NCI-H526 treated with DMSO at 0.1 percent for 48 hours (cell line): ENCODE results near the gene CSTF3.
"Not testable (repeated sequence)": the region's sequence is repeated elsewhere in the genome, so short reads cannot be mapped to it uniquely, and the experiment has no call there.

Experiments used
- DNase-seq: peaks from one replicate; lab custom pipeline; 2025; lab: John Stamatoyannopoulos, UW

The CSTF3 gene

GRCh38 chr11:33160136-33160535, 1.1 kb downstream of the CSTF3 start:
- DNase-seq: peak; percentile 52

DNA sequence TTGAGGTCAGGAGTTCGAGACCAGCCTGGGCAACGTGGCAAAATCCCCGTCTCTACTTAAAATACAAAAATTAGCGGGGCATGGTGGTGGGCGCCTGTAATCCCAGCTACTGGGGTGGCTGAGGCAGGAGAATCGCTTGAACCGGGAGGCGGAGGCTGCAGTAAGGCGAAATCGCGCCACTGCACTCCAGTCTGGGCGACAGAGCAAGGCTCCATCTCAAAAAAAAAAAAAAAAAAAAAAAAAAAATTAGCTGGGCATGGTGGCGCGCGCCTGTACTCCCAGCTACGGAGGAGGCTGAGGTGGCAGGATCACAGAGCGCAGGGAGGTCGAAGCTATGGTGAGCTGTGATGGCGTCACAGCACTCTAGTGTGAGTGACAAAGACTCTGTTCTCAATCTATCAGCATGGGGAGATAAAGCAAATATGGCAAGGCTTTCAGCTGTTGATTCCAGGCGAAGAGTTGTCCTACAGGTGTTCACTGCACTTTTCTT, 1.9 kb downstream of the CSTF3 start:
- not testable (repeated sequence) for DNase-seq

DNA sequence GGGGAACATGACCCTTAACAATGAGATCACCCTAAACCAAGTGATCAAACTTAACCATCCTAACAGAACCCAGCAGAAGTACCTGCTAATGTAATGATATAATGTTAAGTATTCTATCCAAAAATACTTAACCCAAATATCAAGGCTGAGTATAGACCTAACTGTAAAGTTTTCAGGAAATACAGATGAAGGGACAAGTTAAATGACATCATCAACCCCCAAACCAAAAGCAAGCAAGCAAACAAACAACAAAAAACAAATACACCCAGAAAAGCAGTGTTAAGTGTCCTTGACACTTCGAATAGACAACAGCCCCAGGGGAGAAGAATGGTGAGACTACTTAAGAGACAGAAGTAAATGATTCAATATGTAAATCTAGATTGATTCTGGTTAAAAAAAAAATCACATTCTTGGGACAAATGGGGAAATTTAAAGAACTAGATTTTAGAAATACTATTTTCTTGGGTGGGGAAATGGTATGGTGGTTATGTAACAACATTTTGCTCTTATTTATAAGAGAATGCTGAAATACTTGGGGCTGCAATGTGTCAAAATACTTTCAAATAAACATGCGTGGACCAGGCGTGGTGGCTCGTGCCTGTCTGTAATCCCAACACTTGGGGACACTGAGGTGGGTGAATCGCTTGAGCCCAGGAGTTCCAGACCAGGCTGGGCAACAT, 2.5 kb downstream of the CSTF3 start:
- no peak for DNase-seq

DNA sequence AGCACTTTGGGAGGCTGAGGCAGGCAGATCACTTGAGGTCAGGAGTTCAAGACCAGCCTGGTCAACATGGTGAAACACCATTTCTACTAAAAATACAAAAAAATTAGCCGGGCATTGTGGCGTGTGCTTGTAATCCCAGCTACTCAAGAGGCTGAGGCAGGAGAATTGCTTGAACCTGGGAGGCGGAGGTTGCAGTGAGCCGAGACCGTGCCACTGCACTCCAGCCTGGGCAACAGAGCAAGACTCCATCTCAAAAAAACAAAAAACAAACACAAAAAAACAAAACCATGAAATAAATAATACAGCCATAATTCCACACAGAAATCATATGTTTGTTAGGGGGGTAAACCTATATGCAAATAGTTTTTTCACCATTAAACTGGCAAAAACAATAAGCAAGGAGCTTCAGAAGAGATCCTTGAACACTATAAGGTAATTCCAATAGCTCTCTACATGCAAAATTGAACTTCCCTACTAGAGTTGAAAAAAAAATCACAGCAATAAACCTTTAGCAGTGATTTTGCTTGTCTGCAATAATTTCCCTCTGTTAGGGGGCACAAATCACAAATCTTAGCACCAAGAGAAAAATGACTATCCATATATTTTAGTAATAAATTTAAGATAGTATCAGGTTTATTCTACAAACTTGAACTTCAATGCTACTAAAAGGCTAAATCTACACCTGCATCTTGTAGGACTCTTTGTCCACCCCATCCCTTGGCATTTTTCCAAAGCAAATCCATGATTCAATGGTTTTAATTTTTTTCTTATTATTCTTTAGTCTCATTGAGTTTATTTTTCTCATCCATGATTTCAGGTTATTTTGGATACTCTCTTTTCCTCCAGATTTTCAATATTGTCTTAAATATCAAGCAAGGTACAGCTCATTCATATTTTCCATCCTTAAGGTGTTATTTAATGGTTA, 3.9 kb downstream of the CSTF3 start:
- no peak for DNase-seq

DNA sequence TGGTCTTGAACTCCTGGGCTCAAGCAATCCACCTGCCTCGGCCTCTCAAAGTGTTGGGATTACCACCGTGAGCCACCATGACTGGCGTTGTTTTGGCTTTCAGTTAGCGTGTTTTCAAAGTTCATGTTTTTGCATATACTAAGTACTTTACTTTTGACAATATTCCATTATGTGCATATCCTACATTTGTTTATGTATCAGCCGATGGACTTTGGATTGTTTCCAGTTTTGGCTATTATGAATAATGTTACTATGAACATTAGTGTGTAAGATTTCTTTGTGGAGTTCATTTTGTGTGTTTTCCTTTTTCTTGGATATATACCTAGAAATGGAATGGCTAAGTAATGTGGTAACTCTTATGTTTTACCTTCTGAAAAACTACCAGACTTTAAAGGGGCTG, 9.9 kb downstream of the CSTF3 start:
- DNase-seq: no peak

DNA sequence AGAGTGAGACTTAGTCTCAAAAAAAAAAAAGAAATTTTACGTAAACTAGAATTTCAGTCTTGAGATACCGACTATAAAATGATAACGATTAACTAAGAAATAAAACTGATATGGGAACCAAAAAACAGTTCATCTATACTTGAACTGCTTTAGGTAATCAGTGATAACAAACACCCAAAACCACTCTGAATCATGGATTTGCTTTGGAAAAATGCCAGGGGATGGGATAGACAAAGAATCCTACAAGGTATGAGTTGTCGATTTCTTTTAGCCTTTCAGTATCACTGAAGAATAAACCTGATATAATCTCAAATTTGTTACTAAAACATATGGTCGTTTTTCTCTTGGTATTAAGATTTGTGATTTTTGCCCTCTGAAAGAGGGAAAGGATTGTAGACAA, 13.7 kb downstream of the CSTF3 start:
- no peak for DNase-seq

- no peak for DNase-seq
Observed at GRCh38 chr11:33135768-33136443, 25.4 kb downstream of the CSTF3 start.

DNA sequence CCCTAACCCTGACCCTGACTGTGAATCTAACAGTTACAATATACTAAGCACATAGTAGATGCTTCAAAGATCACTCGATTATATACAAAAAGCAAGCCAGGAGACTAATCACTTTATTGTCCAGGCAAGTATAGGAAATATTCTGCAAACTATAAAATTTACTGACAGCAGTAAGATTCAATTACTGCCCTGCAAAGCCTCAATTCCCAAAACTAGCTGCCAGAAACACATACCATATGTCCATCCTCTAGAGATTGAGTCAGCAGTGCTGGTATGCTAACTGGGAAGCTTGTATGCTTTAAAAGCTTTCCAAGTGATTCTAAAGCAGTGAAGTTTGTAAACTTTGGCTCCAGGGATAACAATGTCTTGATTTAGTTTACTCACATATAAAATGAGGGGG, 26.1 kb downstream of the CSTF3 start:
- DNase-seq: no peak

GRCh38 chr11:33134276-33134675, 27.0 kb downstream of the CSTF3 start:
- DNase-seq: no peak

DNA sequence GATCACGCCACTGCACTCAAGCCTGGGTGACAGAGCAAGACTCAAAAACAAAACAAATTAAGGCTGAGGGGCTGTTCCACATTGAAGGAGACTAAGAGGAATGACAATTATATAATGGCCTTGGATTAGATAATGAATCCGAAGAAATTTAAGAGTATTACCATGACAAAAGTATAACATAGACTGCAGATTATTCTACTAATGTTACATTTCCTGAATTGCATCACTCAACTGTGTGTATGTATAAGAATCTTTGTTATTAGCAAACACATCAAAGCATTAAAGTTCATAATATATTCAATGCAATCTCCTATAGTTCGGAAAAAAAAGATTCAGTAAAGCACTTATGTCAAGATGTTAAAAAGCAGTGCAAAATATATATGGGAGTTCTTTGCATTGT, 27.5 kb downstream of the CSTF3 start:
- DNase-seq: no peak

GRCh38 chr11:33132510-33132909, 28.8 kb downstream of the CSTF3 start:
- no peak for DNase-seq

DNA sequence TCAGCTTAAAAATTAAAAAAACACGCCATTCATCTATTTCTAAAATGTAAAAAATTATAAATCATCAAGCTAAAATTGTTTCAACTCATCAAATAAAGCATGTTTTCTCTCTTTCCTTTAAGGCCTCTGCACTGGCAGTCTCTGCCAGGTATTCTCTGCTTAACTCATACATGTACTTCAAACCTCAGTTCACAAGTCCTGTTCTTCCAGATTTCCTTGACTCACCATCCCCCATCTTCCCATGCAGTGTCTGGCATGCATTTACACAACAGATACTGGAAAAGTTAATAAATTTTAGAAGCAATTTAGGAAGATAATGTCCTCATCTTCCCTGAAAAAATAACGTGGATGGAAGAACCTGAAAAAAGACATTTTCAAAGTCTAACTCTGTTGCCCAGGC, 32.5 kb downstream of the CSTF3 start:
- no peak for DNase-seq

DNA sequence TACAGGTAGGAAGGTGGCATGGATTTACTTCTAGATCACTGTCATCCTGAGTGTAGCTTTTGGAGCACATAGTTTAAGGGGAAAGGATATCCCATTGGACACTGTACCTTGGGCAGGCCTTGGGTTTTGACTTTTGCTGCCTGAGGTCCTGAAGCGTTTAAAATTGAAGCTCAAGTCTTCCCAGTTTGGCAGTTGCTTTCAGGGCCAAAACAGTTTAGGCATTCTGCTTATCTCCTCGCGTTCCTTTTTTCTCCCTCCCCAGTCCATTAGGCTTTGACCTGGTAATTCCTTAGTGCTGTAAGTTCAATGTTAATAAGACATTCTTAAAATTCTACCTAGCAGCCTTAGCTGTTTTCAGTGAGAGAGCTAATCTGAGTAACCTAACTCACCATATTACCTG, 35.7 kb downstream of the CSTF3 start:
- DNase-seq: no peak

GRCh38 chr11:33125025-33125424, 36.3 kb downstream of the CSTF3 start:
- no peak for DNase-seq

- DNase-seq: not testable (repeated sequence)
Observed at GRCh38 chr11:33122696-33123095, 38.6 kb downstream of the CSTF3 start.

- no peak for DNase-seq
Observed at GRCh38 chr11:33116535-33116934, 44.7 kb downstream of the CSTF3 start.

GRCh38 chr11:33110083-33110482, 51.2 kb downstream of the CSTF3 start:
- no peak for DNase-seq

DNA sequence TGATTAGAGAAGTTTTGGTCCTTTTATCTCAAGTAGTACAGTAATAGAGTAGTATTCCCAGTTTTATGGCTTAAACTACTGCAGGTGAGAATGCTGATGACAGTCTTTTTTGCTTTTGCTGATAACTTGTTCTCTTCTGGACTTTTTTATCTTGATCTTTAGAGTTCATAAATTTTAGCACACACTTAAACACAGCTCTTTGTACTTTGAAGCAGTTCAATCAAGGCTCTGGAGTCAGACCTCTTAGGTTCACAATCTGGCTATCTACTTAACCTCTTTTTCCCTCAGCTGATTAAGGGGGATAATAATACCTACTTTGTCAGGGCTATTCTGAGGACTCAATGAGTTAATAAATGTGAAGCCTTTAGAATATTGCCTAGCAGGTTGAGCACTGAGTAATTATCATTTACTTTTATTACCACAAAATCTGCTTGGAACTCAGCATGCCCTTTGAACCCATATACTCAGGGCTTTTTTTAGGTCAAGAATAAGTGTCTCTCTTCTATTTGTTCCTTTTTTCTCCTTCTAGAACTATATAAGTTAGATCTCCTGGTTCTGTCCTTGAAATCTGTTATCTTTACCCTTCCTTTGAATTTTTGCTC, 51.9 kb downstream of the CSTF3 start:
- DNase-seq: no peak

GRCh38 chr11:33103836-33104235, 57.4 kb downstream of the CSTF3 start:
- no peak for DNase-seq

DNA sequence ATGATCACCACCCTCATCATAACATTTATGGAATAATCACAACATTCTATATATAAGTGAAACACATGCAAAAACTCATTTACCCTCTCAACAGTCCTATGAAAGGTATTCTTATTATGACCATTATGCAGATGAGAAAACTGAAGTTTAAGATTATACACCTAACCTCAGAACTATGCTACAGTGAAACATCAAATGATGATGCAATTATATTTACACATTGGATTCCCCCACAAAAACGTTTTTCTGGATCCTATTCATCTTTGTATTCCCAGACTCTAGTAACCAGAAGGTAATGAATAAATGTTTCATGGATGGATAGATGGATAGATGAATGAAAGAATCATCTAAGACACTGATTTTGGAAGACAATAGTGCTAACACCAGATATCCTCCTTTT, 67.1 kb downstream of the CSTF3 start:
- DNase-seq: no peak

DNA sequence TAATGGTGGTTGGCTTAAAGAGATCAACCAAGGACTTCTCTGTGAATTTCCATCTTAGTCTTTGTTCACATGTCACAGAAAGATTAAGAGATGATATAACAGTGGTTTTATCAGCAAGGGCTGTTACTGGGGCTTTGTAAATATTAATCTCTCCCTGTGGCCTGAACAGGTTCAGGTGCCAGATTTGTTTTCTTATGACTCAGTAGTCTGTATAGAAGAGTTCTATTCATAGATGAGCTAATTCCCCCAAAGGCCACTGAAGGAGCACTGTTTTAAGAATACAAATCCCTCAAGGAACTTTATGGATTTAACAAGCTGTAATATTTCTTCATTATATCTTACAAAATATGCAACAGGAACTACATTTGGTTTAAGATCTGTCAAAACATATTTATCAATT, 71.5 kb downstream of the CSTF3 start:
- no peak for DNase-seq

DNA sequence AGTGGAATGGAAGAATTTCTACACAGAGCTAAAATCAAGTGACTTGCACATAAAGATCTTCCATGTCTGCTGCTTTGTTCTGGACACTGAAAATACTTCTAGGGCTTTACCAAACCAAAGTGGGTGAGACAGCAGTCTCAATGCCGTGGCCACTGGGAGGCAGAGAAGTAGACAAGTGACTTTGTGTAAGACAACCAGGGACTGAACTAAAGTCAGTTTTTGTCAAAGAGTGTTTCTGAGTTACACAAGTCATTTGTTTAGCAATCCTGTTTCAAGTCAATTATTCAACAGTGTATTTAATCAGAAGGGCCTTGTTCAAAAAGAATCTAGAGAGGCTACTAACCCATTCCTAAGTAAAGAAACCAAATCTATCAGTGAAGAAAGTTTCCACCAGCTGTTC, 75.3 kb downstream of the CSTF3 start:
- DNase-seq: no peak
